GM06990 (cell line): ENCODE results near the gene KCNF1.

Experiments
- DNase-seq: peaks from one replicate; pipeline ENCODE4 v3.0.0-alpha.2; 2011; ENCODE audit not compliant: insufficient read length; ENCODE audit errors: extremely low read depth
- H3K27me3 ChIP-seq: replicated peaks from 2 replicates; pipeline ENCODE4 v1.6.0; 2011; ENCODE audit warnings: low read length; ENCODE audit not compliant: control insufficient read depth, insufficient read depth
- H3K36me3 ChIP-seq: 2 replicates; pipeline ENCODE4 v1.5.1; 2011; ENCODE audit warnings: low read length; ENCODE audit not compliant: control insufficient read depth, insufficient read depth
- H3K4me3 ChIP-seq: replicated peaks from 2 replicates; pipeline ENCODE4 v1.5.1; 2011; ENCODE audit warnings: low read depth, mild to moderate bottlenecking, control low read depth, low read length
- CTCF ChIP-seq: IDR thresholded peaks from 2 replicates; pipeline ENCODE4 v1.5.1; 2011; ENCODE audit warnings: low read length, control low read depth, mild to moderate bottlenecking, inconsistent platforms; ENCODE audit not compliant: insufficient read depth, poor library complexity, severe bottlenecking

KCNF1 gene

GRCh38 chr2:10948606-10949230 is 37.0 kb downstream of the KCNF1 start:
- peaks cover 4% of the 10 kb centered on the region for H3K27me3 ChIP-seq
- TF ChIP-seq CTCF = no peak
- no peak for DNase-seq
- H3K36me3 ChIP-seq = no peaks in the 10 kb centered on the region
- no peak overlapping the region for H3K4me3 ChIP-seq

- no peak for DNase-seq
- TF ChIP-seq CTCF = no peak
- H3K36me3 ChIP-seq = no peaks in the 10 kb centered on the region
These were observed 38.1 kb downstream of the KCNF1 start for GRCh38 chr2:10949835-10950234.

GRCh38 chr2:10951558-10952414 is 40.1 kb downstream of the KCNF1 start:
- Histone ChIP-seq H3K27me3 (0 out of 2 replicates have a peak, but pooled peaks cover 1% of the 10 kb centered on the region), H3K36me3 (no peaks in the 10 kb centered on the region), H3K4me3 (no peak overlapping the region)
- no peak for TF ChIP-seq CTCF
- DNase-seq = no peak

More at GRCh38 chr2:10949835-10950234, 38.1 kb downstream of the KCNF1 start:
- Histone ChIP-seq H3K4me3 (no peak overlapping the region), H3K27me3 (peaks cover 4% of the 10 kb centered on the region)

- TF ChIP-seq CTCF = no peak
- DNase-seq = no peak
- Histone ChIP-seq H3K27me3 (peaks cover 1% of the 10 kb centered on the region; the same call in 1 of the 2 replicates), H3K36me3 (no peaks in the 10 kb centered on the region), H3K4me3 (no peak overlapping the region)
These were observed 42.7 kb downstream of the KCNF1 start for GRCh38 chr2:10954416-10954815.

GRCh38 chr2:10954856-10955818 is 43.4 kb downstream of the KCNF1 start:
- H3K27me3 ChIP-seq = peaks cover 1% of the 10 kb centered on the region; the same call in 1 of the 2 replicates
- no peak overlapping the region for H3K4me3 ChIP-seq
- H3K36me3 ChIP-seq = no peaks in the 10 kb centered on the region
- no peak for TF ChIP-seq CTCF
- DNase-seq = no peak
